NCI-H146 treated with DMSO at 0.1 percent for 48 hours (cell line): ENCODE data around the gene ACTN1.

Source experiments
- DNase-seq: peaks from one replicate; lab custom pipeline; 2025; ENCODE audit not compliant: unreplicated experiment; lab: John Stamatoyannopoulos, UW

Gene ACTN1

GRCh38 chr14:68937471-68938270, 41.4 kb downstream of the ACTN1 start:
- DNase-seq: peak; percentile 2

DNA sequence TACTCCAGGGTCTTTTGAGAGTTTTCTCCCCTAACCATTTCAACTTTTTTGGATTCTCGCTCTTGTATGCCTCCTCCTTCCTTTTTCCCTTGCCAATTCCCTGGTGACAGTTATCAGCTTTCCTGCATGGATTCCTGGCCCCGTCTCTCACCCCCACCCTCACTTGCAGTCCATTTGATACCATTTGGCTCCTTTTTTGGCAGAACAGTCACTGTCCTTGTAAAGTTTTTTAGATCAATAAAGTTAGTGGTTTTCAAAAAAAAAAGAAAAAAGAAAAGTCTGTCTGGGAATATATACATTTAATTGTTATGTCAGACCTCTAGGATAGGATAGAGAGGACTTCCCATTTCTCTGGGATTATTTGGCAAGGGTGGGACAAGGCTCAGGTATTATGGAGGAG, 42.1 kb downstream of the ACTN1 start:
- DNase-seq: no peak

DNA sequence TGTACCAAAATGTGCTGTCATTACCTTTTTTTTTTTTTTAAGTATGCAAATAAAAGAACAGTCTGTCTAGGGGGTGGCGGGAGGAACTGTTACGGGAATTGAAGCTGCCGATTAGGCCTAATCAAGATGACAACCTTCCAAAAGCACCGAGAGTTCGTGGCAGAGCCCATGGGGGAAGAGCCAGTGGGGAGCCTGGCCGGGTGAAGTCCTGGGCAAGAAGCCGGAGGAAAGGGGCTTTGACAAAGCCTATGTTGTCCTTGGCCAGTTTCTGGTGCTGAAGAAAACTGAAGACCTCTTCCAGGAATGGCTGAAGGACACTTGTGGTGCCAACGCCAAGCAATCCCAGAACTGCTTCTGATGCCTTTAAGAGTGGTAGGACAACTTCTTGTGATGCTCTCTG, 42.6 kb downstream of the ACTN1 start:
- DNase-seq: no peak

- DNase-seq: no peak
Observed at GRCh38 chr14:68935761-68936214, 43.3 kb downstream of the ACTN1 start.

DNA sequence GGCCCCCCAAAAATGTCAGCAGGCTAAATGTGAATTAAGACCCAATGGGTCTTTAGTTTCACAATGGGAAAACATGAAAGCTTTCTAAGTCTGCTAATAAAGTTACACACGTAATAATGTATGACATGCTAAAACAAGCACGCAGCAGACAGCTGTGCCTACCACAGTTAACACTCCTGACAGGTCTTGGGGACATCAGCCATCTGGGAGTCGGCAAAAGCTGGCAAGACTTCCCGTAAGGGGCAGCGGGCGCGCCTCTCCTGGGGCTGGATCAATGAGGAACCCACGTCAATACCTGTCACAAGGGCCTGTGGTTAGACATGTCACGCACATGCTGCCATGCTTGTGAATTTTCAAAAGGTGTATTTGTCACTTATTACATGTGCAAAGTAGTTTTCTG, 45.0 kb downstream of the ACTN1 start:
- no peak for DNase-seq

DNA sequence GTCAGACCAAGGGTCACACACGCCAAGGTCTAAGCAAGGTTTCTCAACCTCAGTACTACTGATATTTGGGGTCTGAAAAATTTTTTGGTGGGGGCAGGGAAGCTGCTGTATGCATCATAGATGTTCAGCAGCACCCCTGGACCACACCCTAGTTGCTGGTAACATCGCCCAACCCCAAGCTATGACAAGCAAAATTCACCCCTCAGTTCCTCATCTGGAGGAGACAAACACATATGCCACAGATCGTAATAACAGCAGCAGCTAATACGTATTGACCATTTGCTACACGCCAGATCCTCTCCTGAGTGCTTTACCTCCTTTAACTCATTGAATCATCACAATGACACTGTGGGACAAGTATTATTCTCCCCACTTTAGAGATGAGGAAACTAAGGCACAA, 46.4 kb downstream of the ACTN1 start:
- DNase-seq: no peak

- DNase-seq: no peak
Observed at GRCh38 chr14:68932231-68932630, 46.9 kb downstream of the ACTN1 start.

DNA sequence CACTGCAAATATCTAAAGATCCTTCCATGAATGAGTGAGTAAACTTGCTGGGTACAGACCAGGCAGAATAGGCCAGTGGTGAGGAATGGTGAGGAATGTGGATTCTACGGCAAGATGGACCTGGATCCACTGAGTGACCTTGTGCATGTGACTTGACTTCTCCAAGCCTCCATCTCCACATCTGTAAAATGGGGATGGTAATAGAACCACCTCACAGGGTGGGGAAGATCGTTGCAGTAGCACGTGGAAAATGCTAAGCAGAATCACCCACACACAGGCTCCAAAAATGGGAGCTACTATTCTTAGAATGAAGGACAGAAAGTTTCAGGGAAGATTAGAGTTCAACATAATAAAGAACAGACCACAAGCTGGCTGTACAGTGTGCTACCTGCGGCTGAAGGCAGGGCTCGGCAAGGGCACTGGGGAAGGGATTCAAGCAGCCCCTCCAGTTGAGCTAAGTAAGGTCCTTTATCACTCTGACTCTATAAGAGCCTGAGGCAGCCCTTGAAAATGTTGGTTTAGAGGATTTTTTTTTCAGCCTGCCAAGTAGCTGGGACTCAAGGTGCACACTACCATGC, 47.5 kb downstream of the ACTN1 start:
- DNase-seq: no peak

- no peak for DNase-seq
Observed at GRCh38 chr14:68931063-68931462, 48.0 kb downstream of the ACTN1 start.

GRCh38 chr14:68929623-68930307, 49.3 kb downstream of the ACTN1 start:
- DNase-seq: no peak

- DNase-seq: no peak
Observed at GRCh38 chr14:68928770-68929550, 50.1 kb downstream of the ACTN1 start.

DNA sequence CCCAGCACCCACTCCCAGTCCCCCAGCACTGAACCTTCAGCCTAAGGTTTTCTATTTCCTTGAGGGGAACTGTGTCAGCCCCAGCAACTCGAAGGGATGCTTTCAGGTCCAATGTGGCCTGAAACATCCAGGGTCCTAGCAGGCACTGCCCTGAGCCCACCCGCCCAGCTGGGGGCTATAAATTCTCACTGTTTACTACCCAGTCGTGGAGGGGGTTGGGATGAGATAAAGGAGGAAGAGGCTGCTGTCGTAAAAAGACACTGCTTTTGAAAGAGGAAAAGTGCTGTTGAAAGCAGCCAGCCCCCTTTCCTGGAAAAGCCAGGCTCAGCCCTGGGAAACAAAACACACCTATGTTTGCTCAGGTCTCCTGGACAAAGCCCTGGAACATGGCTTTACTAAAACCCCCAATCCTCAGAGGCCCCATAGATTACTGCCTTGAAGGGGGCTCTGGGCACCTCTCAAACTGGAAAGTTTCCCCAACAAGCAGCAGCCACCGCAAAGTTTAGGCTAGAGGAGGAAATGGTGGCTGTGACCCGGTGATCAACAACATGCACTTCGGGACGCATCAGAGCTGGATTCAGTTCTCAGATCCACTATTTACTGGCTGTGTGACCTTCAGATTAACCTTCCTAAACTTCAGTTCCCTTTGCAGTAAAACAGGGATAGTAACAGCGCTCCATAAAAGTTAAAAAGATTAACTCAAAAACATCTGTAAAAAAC, 51.0 kb downstream of the ACTN1 start:
- DNase-seq: no peak

GRCh38 chr14:68927089-68927488, 52.0 kb downstream of the ACTN1 start:
- DNase-seq: no peak

DNA sequence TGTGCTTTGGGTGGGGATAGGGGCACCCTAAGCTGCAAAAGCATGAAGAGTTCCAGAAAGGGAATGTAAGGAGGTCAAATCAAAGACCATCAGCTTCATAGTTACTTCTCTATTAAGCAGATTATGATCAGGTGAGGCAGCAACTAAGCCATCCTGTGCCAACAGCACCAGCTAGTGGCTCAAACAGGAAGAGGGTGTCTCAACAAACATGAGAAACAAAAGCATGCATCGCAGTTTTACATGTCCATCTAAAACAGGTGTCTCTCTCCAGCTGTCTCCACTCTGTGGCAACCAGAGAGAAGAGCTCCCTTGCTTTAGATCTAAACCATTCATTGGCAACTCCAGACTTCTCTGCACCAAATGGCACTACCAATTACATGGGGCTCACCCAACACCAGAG, 52.9 kb downstream of the ACTN1 start:
- no peak for DNase-seq

DNA sequence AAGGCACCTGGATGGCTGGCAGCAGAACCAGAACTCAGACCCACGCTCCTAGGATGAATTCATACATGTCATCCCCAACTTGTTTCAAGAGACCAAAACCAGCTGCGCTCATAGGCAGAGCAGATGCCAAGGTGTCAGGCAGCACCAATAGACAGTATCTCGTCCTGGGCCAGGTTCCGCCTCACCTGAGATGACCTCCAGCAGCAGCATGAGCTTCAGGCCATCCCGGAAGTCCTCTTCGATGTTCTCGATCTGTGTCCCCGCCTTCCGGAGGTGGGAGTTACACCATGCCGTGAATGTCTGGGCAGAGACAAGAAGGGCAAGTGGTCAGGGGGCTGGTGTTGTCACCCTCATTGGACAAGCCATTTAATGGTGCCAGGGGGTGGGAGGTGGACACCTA, 53.7 kb downstream of the ACTN1 start:
- no peak for DNase-seq

DNA sequence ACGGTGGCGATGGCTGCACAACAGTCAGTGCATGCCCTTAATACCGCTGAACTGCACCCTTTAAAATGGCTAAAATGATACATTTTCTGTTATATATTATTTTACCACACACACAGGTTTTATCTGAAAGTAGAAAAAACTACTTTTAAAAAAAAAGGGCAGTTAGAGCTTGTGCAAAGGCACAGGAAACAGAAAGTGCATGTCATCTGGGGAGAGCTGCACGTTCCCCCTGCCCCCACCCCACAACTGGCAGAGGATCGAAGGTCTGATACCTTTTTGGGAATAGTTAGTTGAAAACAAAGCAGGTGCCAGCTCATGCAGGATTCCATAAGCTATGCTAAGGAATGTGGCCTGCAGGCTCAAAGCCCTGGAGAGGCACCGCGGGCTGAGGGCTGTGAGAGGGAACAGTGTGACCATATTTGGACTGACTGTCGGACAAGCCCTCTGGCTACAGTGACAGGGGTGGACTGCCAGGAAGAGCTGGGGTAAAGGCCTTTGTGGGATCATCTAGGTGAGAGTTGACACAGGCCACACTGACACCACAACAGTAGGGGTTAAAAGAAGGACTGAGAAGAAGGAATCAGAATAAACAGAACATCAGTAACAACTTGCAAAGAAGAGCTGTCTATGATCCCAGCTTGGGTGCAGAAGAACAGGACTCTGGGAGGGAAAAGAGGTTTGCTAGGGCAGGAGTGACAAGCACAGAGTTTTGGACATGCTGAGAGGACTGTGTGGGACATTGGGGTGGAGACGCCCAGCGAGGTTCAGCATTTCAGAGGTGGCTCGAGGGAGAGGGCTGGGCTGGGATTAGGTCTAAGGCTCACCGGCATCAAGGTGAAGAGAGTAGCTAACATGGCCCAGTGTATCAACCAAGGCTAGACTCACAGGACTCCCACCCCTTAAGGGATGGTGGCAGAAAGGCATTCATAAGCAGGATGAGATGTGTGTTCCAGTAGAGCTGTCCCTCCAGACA, 54.6 kb downstream of the ACTN1 start:
- no peak for DNase-seq

DNA sequence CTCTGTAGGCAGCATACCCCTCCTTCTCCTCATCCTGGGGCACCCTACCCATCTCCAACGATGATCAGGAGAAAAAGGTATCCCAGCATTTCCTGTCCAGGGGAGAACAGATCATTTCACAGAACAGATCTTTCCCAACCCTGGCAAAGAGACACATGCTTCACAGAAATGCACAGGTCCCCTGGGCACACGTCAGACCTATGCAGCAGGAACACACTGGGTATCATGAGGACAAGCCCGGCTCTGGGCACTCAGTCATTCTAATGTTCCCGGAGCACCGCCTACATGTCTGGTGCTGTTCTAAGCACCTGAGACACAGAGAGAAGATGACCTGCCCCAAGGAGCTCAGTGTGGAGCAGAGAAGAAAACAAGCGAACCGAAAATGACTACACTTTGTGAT, 56.2 kb downstream of the ACTN1 start:
- DNase-seq: no peak

DNA sequence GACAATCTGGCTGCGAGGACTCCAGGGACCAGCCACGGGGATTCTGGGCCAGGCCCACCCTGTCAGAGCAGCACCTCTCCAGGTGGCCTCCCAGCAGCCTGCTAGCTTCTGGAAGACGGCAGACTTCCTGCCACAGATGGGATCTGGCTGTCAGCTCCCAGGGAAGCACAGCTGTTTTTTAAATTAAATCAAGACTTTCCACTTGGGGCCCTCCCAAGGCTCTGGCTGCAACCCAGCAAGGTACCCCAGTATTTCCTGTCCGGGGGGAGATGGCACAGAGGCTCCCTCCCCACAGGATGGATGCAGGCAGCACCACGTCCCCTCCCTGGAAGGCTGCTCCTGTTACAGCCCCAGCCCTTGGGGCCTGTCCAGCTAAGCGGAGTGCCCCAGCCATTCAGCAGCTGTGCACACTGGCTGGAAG, 56.9 kb downstream of the ACTN1 start:
- no peak for DNase-seq

DNA sequence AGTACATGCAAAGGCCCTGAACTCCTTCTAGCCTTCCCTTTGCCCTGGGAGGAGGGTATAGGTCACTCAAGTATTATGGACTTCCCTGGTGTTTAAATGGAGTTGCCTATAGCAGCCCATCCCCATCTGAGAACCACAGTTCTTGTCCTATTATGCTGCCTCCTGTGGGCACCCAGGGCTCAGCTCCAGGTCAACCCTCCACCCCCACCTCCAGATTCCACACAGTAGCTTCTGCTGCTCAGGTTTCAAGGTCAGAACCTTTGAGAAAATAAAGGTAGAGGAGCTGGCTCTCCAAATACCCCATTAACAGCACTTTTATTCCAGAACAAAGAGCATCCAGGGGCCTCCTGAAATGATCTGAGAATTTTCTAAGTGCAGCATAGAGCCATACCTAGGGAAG, 57.4 kb downstream of the ACTN1 start:
- DNase-seq: no peak

DNA sequence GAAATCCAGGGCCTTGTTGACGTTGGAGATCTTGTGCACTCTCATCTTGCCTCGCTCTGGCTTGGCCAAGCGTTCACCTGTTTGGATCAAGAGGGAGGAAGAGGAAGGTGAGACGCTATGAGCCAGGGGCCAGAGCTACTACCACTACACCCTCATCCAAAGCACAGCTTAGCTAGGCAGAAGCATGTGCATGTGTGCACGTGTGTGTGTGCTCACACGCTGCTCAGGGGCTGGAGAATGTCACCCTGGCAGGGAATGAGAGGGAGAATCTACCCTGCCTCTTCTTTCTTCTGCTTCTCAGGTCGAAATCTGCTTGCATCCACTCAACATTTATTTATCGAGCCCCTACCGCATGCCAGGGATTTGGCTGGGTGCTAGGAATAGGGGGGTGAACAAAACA, 58.1 kb downstream of the ACTN1 start:
- no peak for DNase-seq
